Measurements from ENCODE around the gene CLSTN2.

CLSTN2 gene

GRCh38 chr3:140448001-140448400, 513.0 kb downstream of the CLSTN2 start:
- DNase-seq (ENCODE audit: low read depth, low spot score): no peak

GRCh38 chr3:140449413-140450256, 514.6 kb downstream of the CLSTN2 start:
- no peak for DNase-seq (ENCODE audit: low read depth, low spot score)

- no peak for DNase-seq (ENCODE audit: low read depth, low spot score)
Measured at GRCh38 chr3:140453750-140454149, 518.8 kb downstream of the CLSTN2 start.

DNA sequence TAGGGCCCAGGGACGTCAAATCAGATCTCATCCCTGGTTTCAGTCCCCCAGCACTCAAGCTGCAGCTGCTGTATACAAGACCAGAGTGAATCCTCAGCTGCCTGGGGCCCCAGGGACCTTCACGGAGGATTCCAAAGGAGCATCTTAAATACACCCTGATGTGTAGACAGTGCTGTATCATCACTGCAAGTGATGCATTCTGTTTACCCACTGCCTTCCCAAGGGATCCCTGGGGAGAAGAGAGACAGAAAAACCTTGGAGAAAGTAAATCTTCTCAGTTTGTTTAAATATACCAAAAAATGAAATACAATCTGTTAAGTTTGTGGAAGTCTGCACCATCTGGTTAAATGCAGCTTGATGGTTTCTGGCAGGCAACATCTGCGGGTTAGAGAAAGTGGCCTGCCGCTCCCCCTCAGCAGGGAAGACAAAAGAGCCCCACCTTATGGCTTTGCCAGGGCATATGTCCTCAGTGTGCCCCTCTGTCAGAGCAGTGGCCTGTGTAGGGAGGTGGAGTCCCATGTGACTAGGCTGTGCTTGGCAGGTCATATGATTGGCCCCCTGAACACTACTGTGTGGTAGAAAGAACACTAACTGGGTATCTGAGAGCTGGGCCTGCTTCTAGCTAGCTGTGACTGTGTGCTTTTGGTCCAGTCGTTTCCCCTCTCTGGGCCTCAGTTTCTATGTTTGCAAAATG, 520.7 kb downstream of the CLSTN2 start:
- DNase-seq (ENCODE audit: low read depth, low spot score): no peak

DNA sequence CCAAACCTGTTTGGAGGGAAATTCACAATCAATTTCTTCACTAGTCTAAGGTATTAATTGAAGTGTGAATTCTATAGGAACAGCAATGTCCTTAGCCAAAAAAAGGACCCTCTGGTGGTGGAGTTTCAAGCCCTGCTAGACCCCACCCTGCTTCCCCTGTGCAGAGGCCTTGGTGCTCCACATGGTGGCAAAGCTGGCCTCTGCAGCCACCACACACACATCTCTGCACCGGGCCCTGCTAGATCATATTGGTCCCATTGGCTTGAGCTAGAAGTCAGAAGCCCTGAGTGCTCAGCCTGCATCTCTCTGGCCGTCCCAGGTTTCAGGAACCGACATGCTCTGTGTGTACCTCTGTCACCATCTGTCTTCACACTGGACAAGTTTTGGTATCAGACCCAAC, 522.0 kb downstream of the CLSTN2 start:
- no peak for DNase-seq (ENCODE audit: low read depth, low spot score)

GRCh38 chr3:140459462-140459861, 524.5 kb downstream of the CLSTN2 start:
- no peak for DNase-seq (ENCODE audit: low read depth, low spot score)

- no peak for DNase-seq (ENCODE audit: low read depth, low spot score)
Measured at GRCh38 chr3:140461250-140461649, 526.3 kb downstream of the CLSTN2 start.

DNA sequence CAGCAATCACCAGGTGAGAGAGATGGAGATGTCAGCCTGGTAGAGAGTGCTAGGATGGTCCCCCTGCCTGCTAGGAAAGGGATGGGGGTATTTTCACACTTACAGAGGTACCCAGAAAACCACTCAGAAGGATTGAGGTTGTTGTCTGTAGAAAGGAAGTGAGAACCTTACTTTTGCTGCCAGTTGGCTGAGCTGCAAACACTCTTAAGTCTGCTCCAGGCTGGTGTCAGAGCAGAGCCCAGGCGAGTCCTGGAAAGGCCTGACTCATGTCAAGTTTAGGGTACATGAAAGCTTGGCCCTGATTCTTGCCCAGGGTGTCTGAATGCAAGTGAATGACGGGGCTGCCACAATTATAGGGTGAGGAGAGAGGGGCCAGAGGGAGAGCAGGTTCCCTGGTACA, 528.4 kb downstream of the CLSTN2 start:
- no peak for DNase-seq (ENCODE audit: low read depth, low spot score)

DNA sequence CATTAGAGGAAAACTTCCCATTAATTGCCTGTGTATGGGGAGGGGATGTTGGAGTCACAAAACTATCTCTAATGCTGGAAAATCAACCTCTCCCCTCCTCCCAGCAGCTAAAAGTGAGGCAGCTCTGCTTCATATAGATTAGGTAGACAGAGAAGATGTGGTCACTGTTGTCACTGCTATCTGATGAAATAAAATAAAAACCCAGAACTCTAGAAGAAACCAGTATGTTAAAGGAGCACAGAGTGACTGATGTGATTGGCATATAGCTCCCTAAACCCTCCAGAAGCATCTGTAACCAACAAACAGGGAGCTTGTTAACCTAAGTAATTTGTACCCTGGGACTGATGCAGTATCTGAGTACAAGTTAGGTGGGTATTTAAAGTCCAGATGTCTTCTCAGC, 531.0 kb downstream of the CLSTN2 start:
- no peak for DNase-seq (ENCODE audit: low read depth, low spot score)

DNA sequence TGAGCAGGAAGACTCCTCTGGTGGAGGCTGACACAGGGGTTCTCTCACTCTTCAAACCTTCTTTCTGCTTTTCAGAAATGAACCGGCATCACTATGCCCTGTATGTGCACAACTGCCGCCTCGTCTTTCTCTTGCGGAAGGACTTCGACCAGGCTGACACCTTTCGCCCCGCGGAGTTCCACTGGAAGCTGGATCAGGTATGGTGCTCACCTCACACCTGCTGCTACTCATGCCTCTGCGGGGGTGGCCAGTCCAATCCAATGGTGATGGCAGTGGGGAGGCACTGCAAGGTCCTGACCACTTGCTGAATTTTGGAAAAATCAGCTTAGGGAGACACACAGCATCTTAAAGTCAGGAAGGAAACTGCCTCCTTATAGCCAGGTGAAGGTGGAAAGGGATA, 531.5 kb downstream of the CLSTN2 start:
- no peak for DNase-seq (ENCODE audit: low read depth, low spot score)

DNA sequence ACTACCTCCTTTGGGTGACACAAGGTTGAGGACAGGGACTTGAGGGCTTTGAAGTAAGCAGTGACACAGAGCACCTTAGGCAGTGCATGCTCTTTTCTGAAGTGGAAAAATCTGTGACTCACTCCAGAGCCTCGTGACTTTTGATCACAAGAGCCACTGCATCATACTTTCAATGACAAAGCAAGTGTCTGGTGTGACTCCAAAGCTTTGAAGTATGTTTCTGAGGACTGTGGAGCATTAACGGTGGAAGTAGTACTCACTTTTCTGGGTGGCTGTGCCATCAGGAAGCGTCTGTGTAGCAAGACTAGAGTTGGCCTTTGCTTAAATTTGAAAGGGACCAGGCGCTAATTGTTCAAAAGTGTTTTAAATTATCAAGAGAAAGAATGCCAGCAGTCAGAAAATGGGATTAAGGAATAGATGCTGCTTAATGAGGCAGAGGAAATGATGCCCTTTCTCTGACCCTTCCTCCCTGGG, 532.2 kb downstream of the CLSTN2 start:
- peak; percentile 31 for DNase-seq (ENCODE audit: low read depth, low spot score)

GRCh38 chr3:140467796-140468315, 532.9 kb downstream of the CLSTN2 start:
- no peak for DNase-seq (ENCODE audit: low read depth, low spot score)

- DNase-seq (ENCODE audit: low read depth, low spot score): no peak
Measured at GRCh38 chr3:140468407-140468806, 533.4 kb downstream of the CLSTN2 start.

- no peak for DNase-seq (ENCODE audit: low read depth, low spot score)
Measured at GRCh38 chr3:140469491-140469890, 534.5 kb downstream of the CLSTN2 start.

GRCh38 chr3:140470211-140470610, 535.2 kb downstream of the CLSTN2 start:
- DNase-seq (ENCODE audit: low read depth, low spot score): peak; percentile 27

GRCh38 chr3:140470962-140471361, 536.0 kb downstream of the CLSTN2 start:
- no peak for DNase-seq (ENCODE audit: low read depth, low spot score)

GRCh38 chr3:140472306-140473020, 537.5 kb downstream of the CLSTN2 start:
- DNase-seq (ENCODE audit: low read depth, low spot score): no peak

DNA sequence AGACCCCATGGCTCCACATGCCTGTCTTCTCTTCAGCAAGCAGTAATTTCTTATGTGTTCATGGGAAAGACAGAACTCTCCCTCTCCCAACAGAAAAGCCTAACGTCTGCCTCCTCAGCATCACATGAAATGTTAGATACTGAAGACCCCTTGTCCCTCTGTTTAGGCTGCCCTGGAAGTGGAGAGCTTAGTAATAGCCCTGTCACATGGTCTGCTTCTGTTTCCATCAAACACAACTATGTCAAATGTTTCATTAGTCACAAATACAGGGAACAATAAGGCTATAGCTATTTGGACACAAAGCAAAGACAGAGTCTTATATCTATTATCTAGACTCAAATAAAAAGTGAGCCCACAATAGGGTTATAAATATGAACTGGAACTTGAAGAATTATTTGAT, 552.6 kb downstream of the CLSTN2 start:
- DNase-seq (ENCODE audit: low read depth, low spot score): no peak

- DNase-seq (ENCODE audit: low read depth, low spot score): no peak
Measured at GRCh38 chr3:140493271-140493670, 558.3 kb downstream of the CLSTN2 start.

DNA sequence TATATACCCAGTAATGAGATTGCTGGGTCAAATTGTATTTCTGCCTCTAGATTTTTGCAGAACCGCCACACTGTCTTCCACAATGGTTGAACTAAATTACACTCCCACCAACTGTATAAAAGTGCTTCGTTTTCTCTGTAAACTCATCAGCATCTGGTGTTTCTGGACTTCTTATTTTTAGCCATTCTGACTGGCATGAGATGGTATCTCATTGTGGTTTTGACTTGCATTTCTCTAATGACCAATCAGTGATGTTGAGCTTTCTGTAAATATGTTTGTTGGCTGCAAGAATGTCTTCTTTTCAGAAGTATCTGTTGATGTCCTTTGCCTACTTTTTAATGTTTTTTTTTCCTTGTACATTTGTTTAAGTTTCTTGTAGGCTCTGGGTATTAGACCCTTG, 560.0 kb downstream of the CLSTN2 start:
- no peak for DNase-seq (ENCODE audit: low read depth, low spot score)

- no peak for DNase-seq (ENCODE audit: low read depth, low spot score)
Measured at GRCh38 chr3:140497331-140497730, 562.3 kb downstream of the CLSTN2 start.

GRCh38 chr3:140499114-140499757, 564.3 kb downstream of the CLSTN2 start:
- DNase-seq (ENCODE audit: low read depth, low spot score): peak; percentile 27

Measured in ELF-1 (cell line).